ENCODE results near the gene PLSCR1.

DNA sequence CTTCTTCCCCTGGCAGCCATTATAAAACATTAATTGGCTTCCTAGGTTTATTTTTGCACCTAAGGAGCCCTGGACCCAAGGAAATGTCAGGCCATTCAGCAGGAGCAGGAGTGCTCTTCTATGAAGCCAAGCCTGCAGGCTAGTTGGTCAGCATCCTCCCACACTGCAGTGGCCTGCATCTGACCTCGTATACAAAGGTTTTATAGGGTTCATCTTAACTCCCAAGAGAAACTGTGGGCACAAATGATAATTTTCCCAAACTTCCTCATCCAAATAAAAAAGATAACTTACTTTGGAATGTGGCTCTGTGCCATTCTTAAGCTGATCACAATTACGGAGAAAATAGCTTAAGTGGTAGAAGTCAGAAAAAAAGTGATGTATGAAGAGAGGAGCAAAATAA is 19.4 kb downstream of the PLSCR1 start:
- no peak for TF ChIP-seq POLR2A (IDR thresholded peaks at IDR 0.05)
- TF ChIP-seq, protein P1, sequence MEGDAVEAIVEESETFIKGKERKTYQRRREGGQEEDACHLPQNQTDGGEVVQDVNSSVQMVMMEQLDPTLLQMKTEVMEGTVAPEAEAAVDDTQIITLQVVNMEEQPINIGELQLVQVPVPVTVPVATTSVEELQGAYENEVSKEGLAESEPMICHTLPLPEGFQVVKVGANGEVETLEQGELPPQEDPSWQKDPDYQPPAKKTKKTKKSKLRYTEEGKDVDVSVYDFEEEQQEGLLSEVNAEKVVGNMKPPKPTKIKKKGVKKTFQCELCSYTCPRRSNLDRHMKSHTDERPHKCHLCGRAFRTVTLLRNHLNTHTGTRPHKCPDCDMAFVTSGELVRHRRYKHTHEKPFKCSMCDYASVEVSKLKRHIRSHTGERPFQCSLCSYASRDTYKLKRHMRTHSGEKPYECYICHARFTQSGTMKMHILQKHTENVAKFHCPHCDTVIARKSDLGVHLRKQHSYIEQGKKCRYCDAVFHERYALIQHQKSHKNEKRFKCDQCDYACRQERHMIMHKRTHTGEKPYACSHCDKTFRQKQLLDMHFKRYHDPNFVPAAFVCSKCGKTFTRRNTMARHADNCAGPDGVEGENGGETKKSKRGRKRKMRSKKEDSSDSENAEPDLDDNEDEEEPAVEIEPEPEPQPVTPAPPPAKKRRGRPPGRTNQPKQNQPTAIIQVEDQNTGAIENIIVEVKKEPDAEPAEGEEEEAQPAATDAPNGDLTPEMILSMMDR (IDR thresholded peaks at IDR 0.05 in 8 of 11, conservative IDR thresholded peaks at IDR 0.05 in 3 of 11), result no peak
